Bronchial epithelial cell (primary cell): ENCODE data around the gene C19orf33. TPM values are rescaled to one million over a fixed set of nuclear protein-coding genes. Genes with fewer than 3 reads are reported as not detected.
A peak's percentile ranks its signal among the peaks of the same experiment; 100 is the strongest.

Source experiments
- DNase-seq: peaks from one replicate; pipeline ENCODE4 v3.0.0-alpha.2; 2010; ENCODE audit warnings: low read depth
- FAIRE-seq: peaks from 2 replicates; lab custom pipeline; 2011; peaks lifted over from hg19 to GRCh38; lab: Jason Lieb, UNC
- H3K27me3 ChIP-seq: 2 replicates; pipeline ENCODE4 v1.5.1; 2011; ENCODE audit warnings: low read length; ENCODE audit not compliant: control insufficient read depth, insufficient read depth
- H3K36me3 ChIP-seq: 2 replicates; pipeline ENCODE4 v1.5.1; 2011; ENCODE audit warnings: low read length; ENCODE audit not compliant: control insufficient read depth, insufficient read depth
- H3K4me3 ChIP-seq: 2 replicates; pipeline ENCODE4 v1.5.1; 2011; ENCODE audit warnings: mild to moderate bottlenecking, low read depth, low read length, control low read depth
- CTCF ChIP-seq: IDR thresholded peaks from 2 replicates; pipeline ENCODE4 v1.5.1; 2011; ENCODE audit warnings: mild to moderate bottlenecking, moderate library complexity, low read length, control low read depth, inconsistent platforms; ENCODE audit not compliant: insufficient read depth, severe bottlenecking
- total RNA-seq: library from RNA; depleted of rRNA; stranded (reverse); fragments of >200 nt; gene quantifications from 2 replicates; pipeline ENCODE4 v1.2.1, GENCODE V29; 2014

C19orf33 gene
- total RNA-seq, 1 donor from 2014 or later, result 266 TPM

- FAIRE-seq (peak; percentile 96), DNase-seq (no peak)
- H3K4me3 ChIP-seq, result no peak overlapping the region
- no peak for TF ChIP-seq CTCF
- H3K27me3 ChIP-seq, result no peaks in the 10 kb centered on the region
- H3K36me3 ChIP-seq, result peaks cover 24% of the 10 kb centered on the region
Measured at GRCh38 chr19:38308006-38308766, 4.1 kb downstream of the C19orf33 start.

DNA sequence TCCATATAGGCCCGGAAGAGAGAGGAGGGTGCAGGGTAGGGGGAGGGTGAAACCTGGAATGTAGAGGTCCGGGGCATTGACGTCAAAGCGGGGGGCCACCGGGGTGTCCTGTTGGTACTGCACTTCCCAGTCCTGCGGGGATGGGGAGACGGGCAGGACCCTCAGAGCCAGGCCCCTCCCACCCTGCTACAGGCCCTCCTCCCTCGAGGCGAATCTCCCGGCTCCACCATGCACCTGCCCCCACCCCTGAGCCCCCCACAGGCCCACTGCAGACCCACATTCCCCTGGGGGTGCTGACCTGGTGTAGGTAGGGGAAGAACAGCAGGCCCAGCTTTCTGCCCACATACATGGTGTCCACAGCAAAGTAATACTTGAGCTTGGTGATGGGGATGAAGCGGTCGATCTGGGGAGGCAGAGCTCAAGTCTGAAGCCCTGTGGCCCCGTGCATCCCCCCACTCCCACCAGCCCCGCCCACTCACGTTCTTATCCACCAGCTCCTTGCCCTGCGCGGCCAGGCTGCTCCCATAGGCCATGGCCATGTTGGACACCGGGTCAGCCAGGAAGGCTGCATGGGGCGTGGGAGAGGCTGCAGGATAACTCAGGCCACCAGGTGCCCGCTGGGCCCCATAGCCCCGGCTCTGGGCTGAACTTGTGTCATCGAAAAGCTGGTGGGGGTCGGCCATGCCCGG lies 5.0 kb downstream of the C19orf33 start:
- FAIRE-seq (no peak), DNase-seq (no peak)
- Histone ChIP-seq H3K4me3 (no peak overlapping the region), H3K36me3 (peaks cover 26% of the 10 kb centered on the region), H3K27me3 (no peaks in the 10 kb centered on the region)
- no peak for TF ChIP-seq CTCF

DNA sequence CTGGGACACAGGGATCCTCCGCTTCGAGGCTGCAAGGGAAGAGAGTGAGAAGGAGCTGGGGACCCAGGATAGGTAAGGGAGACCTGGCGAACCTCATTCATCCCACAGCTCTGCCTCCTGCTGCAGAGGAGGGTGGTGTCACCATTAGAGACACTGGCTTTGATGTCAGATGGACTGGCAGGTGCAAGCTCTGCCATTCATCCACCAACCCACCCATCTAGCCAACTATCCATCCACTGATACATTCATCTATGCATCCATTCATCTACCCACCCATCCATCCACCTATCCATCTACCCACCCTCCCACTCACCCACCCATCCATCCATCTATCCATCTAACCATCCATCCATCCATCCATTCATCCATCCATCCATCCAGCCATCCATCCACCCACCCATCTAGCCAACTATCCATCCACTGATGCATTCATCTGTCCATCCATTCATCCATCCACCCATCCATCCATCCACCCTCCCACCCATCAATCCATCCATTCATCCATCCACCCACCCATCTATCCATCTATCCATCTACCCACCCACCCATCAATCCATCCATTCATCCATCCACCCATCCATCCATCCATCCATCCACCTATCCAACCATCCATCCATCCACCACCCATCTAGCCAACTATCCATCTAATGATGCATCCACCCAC lies 5.7 kb downstream of the C19orf33 start:
- FAIRE-seq (peak; percentile 82), DNase-seq (no peak)
- no peak overlapping the region for H3K4me3 ChIP-seq
- no peak for TF ChIP-seq CTCF
- H3K27me3 ChIP-seq, result no peaks in the 10 kb centered on the region
- peaks cover 24% of the 10 kb centered on the region for H3K36me3 ChIP-seq

- no peak for FAIRE-seq
Measured at GRCh38 chr19:38310279-38310670, 6.2 kb downstream of the C19orf33 start.

DNA sequence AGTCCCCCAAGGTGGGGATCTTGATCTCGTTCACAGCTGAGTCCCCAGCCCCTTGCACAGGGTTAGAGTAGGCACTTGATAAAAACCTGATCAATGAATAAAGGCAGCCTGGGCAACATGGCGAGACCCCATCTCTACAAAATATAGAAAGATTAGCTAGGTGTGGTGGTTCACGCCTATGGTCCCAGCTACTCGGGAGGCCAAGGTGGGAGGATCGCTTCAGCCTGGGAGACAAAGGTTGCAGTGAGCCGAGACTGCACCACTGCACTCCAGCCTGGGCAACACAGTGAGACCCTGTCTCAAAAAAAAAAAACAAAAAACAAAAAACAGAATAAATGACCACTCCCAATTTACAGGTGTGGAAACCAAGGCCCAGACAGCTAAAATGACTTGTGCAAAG lies 6.9 kb downstream of the C19orf33 start:
- Histone ChIP-seq H3K36me3 (peaks cover 23% of the 10 kb centered on the region), H3K27me3 (no peaks in the 10 kb centered on the region), H3K4me3 (no peak overlapping the region)
- TF ChIP-seq CTCF, result no peak
- DNase-seq (no peak), FAIRE-seq (no peak)

More at GRCh38 chr19:38310279-38310670, 6.2 kb downstream of the C19orf33 start:
- H3K36me3 ChIP-seq, result peaks cover 23% of the 10 kb centered on the region
- no peak for TF ChIP-seq CTCF
- no peak overlapping the region for H3K4me3 ChIP-seq
- no peak for DNase-seq
- H3K27me3 ChIP-seq, result no peaks in the 10 kb centered on the region
